PC-9 (cell line): ENCODE measurements around the gene SLC38A2.

Experiments
- CTCF ChIP-seq: fragments of 200-600 bp; sonication (generic); conservative IDR thresholded peaks from 2 replicates; pipeline ENCODE4 v1.6.1; 2017; ENCODE audit warnings: mixed run types, antibody characterized with exemption, mild to moderate bottlenecking, moderate library complexity
- EZH2 ChIP-seq: fragments of 200-600 bp; sonication (generic); IDR thresholded peaks from 2 replicates; pipeline ENCODE4 v1.8.0; 2017; ENCODE audit warnings: antibody characterized with exemption, low read depth

GRCh38 chr12:46380881-46381280, 8.3 kb upstream of the SLC38A2 start:
- TF ChIP-seq CTCF (no peak), EZH2 (no peak)
